ACHN (cell line): ENCODE data around the gene PIK3R1.
A peak's percentile ranks its signal among the peaks of the same experiment; 100 is the strongest.

Experiments
- DNase-seq: peaks from one replicate; pipeline ENCODE4 v3.0.0-alpha.2; 2015
- in situ Hi-C: cut with HindIII; loops from 2 replicates; pipeline ENCODE4 v1.10.0; 2017; ENCODE audit warnings: low sequenced_read_pairs, low pct_ligation_motif_present, low pct_unique_long_range_greater_than_20kb

Gene PIK3R1

GRCh38 chr5:68330574-68330973, 115.0 kb downstream of the PIK3R1 start:
- no peak for DNase-seq
- in situ Hi-C loops: no loop called here

GRCh38 chr5:68331192-68332079, 115.9 kb downstream of the PIK3R1 start:
- in situ Hi-C loops: no loop called here
- no peak for DNase-seq

GRCh38 chr5:68332080-68332451, 116.5 kb downstream of the PIK3R1 start:
- no peak for DNase-seq
- in situ Hi-C loops: no loop called here

- in situ Hi-C loops: no loop called here
- DNase-seq: peak; percentile 14
These were observed 117.0 kb downstream of the PIK3R1 start for GRCh38 chr5:68332556-68332955.

GRCh38 chr5:68333649-68334552, 118.3 kb downstream of the PIK3R1 start:
- in situ Hi-C loops: no loop called here
- peak; percentile 93 for DNase-seq

- in situ Hi-C loops: no loop called here
- DNase-seq: no peak
These were observed 119.0 kb downstream of the PIK3R1 start for GRCh38 chr5:68334553-68334886.

- DNase-seq: no peak
- in situ Hi-C loops: no loop called here
These were observed 119.5 kb downstream of the PIK3R1 start for GRCh38 chr5:68335075-68335474.

- in situ Hi-C loops: no loop called here
- DNase-seq: no peak
These were observed 120.6 kb downstream of the PIK3R1 start for GRCh38 chr5:68336200-68336599.

GRCh38 chr5:68337235-68337634, 121.7 kb downstream of the PIK3R1 start:
- DNase-seq: no peak
- in situ Hi-C loops: no loop called here

GRCh38 chr5:68339921-68340321, 124.4 kb downstream of the PIK3R1 start:
- in situ Hi-C loops: no loop called here
- DNase-seq: no peak

GRCh38 chr5:68341006-68341405, 125.5 kb downstream of the PIK3R1 start:
- DNase-seq: no peak
- in situ Hi-C loops: no loop called here

- no peak for DNase-seq
- in situ Hi-C loops: no loop called here
These were observed 127.1 kb downstream of the PIK3R1 start for GRCh38 chr5:68342693-68343092.

GRCh38 chr5:68343421-68343826, 127.9 kb downstream of the PIK3R1 start:
- in situ Hi-C loops: no loop called here
- peak; percentile 67 for DNase-seq

- DNase-seq: peak; percentile 45
- in situ Hi-C loops: no loop called here
These were observed 129.0 kb downstream of the PIK3R1 start for GRCh38 chr5:68344447-68345111.

GRCh38 chr5:68345171-68345570, 129.6 kb downstream of the PIK3R1 start:
- in situ Hi-C loops: no loop called here

GRCh38 chr5:68345582-68345981, 130.0 kb downstream of the PIK3R1 start:
- DNase-seq: no peak
- in situ Hi-C loops: no loop called here

More at GRCh38 chr5:68345171-68345570, 129.6 kb downstream of the PIK3R1 start:
- DNase-seq: no peak

- in situ Hi-C loops: no loop called here
- no peak for DNase-seq
These were observed 132.0 kb downstream of the PIK3R1 start for GRCh38 chr5:68347536-68347935.

- in situ Hi-C loops: no loop called here
- DNase-seq: no peak
These were observed 133.1 kb downstream of the PIK3R1 start for GRCh38 chr5:68348447-68349222.
